GM12801 (cell line): Measurements from ENCODE around the gene TSSC4.

Experiments used
- TF ChIP-seq, protein P1 (sequence below): IDR thresholded peaks from one replicate; pipeline ENCODE4 v1.5.1; 2011; ENCODE audit warnings: control low read depth; ENCODE audit not compliant: insufficient read length; ENCODE audit errors: extremely low read depth

TSSC4 gene

DNA sequence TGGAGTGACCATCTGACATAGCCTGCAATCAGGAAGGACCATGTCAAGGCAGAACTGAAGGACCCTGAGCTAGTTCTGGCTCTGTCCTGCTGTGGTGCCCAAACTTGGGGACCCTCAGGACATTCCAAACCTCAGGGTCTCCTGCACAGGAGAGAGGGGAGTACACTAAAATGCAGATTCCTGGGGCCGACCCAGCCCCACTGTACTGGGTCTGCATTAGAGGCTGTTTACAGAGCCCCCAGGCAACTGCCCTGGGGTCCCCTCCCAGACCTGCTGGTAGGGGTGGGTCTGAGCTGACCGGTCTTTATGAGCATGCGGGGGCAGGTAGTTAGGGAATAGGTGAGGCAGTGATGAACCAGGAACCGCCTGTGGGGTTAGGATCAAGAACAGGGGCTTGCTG lies 37.0 kb downstream of the TSSC4 start:
- TF ChIP-seq, protein P1, sequence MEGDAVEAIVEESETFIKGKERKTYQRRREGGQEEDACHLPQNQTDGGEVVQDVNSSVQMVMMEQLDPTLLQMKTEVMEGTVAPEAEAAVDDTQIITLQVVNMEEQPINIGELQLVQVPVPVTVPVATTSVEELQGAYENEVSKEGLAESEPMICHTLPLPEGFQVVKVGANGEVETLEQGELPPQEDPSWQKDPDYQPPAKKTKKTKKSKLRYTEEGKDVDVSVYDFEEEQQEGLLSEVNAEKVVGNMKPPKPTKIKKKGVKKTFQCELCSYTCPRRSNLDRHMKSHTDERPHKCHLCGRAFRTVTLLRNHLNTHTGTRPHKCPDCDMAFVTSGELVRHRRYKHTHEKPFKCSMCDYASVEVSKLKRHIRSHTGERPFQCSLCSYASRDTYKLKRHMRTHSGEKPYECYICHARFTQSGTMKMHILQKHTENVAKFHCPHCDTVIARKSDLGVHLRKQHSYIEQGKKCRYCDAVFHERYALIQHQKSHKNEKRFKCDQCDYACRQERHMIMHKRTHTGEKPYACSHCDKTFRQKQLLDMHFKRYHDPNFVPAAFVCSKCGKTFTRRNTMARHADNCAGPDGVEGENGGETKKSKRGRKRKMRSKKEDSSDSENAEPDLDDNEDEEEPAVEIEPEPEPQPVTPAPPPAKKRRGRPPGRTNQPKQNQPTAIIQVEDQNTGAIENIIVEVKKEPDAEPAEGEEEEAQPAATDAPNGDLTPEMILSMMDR: no peak

DNA sequence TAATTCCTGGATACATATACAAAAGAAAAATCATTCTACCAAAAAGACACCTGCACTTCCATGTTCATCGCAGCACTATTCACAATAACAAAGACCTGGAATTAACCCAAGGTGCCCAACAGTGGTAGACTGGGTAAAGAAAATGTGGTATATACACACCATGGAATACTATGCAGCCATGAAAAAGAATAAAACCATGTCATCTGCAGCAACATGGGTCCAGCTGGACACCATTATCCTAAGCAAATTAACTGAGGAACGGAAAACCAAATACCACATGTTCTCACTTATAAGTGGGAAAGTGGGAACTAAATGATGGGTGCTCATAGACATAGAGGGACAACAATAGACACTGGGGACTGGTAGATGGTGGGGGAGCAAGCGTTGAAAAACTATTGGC lies 39.3 kb downstream of the TSSC4 start:
- TF ChIP-seq, protein P1: no peak

DNA sequence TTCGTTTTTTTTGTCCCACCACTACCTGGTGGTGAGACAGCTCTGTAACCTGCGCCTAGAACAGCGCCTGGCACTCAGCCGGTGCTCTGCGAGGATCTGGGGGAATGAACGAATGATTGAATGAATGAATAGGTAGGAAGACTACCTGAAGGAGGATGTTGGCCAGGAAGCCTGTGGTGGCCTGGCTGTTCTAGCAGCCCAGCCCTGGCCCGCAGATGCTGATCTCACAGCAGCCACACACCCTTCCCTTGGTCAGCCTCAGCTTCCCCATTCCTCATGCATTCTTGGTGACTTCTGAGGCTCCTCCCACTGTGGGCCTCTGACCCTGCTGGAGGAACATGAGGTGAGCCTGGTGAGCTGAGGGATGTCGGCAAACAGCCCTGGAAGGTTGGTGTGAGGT lies 40.1 kb downstream of the TSSC4 start:
- TF ChIP-seq, protein P1: no peak

DNA sequence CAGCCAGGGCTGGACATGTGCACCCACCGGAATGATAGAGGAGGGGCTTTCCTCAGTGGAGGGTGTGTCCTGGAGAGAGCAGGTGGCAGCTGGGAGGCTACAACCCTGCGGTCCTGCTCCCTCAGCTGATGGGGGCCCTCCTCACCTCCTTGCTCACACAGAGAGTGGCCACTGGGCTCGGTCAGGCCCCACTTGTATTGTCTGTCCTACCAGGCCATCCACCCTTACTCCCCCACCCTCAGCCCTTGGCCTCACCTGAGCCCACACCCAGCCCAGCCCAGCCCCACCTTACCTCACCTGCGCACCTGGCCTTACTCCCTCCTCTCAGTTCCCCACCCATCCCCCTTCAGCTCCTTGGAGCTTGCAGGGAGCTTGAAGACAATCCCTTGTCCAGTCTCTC lies 40.6 kb downstream of the TSSC4 start:
- TF ChIP-seq, protein P1: no peak

DNA sequence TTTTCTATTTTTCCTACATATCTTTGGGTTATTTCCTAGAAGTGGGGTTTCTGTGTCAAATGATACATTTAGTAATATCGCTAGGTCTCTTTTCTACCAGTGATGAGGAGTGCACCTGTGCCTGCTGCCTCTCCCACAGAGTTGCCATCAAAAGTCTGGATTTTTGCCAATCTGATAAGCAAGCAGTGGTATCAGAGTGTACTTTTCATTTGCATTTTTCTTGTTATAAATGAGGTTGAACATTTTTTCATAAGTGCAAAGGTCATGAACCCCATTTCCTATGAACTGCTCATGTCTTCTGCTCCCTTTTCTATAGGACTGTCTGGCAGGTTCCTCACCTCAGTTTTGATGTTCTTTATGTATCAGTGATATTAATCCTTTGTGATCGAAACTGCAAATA lies 42.0 kb downstream of the TSSC4 start:
- TF ChIP-seq, protein P1: no peak

DNA sequence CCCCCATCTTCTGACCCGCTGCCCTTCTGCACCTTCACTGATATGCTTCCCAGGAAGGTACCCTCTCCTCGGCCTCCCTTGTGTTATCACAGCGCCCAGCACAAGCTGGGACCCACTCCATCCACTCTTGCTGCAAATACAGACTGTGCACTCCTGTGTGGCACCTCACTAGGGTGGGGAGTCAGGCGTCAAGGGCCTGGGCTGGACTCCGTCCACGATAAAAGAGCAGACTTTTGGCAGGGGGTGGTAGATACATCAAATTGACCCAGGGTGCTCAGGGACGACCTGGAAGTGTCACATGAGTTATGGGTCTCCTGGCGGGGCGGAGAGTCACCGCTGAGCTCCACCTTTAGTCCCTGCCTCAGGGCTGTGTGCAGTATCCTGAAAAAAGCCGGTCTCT lies 42.9 kb downstream of the TSSC4 start:
- TF ChIP-seq, protein P1: no peak

DNA sequence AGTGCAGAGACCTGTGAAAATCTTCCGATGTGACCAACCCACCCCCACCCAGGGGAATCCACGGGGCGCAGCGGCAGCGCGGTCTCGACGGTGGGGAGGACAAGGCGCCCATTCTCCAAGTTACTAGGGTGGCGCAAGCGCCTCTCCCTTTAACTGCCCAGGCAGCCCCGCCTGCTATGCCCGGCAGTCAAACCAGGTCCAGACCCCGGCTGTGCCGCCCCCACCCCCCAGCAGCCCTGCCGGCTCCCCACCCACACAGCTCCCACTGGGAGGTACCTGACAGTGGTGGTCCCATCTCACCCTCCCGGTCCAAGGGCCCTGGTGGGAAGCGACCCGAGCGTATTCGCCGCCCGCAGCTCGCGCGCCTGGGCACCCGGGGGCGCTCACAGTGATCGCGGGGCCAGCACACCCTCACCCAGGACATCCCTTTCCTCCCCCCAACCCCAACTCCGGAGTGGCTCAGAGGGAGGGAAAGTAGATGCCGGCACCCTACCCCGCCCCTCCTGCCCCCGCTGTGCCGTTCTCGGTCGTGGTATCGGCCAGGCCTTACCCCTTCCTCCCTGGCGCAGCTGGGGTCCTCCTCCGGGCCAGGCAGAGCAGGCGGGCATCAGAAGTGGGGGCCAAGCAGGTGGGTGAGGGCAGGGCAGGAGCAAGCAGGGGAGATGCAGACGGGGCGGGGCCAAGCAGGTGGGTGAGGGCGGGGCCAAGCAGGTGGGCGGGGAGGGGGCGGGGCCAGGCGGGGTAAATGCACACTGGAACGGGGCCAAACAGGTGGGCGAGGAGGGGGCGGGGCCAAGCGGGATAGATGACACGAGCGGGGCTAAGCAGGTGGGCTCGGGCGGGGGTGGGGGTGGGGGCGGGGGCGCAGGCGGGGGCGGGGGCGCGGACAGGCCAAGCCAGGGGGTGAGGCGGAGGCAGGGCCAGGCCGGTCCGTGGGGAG lies 43.6 kb downstream of the TSSC4 start, which contains the start of gene TRPM5:
Gene TRPM5, minus strand, starts transcription at position 634 of the 940 bp plus-strand sequence. CDS start 21,478 bp downstream, outside the sequence.
- TF ChIP-seq, protein P1: no peak
